GM10266 (cell line): ENCODE data around the gene CHKA.

Source experiments
- DNase-seq: peaks from one replicate; pipeline ENCODE4 v3.0.0; 2012; ENCODE audit errors: extremely low spot score
- CTCF ChIP-seq: IDR thresholded peaks from 2 replicates; pipeline ENCODE4 v1.5.1; 2012; ENCODE audit warnings: mild to moderate bottlenecking, low read depth; ENCODE audit not compliant: control insufficient read depth, insufficient read depth; ENCODE audit errors: missing control alignments

Gene CHKA

GRCh38 chr11:68014947-68015447, 106.2 kb downstream of the CHKA start:
- no peak for TF ChIP-seq CTCF
- DNase-seq: no peak

- no peak for TF ChIP-seq CTCF
- DNase-seq: no peak
Observed at GRCh38 chr11:68014157-68014946, 106.8 kb downstream of the CHKA start.

- TF ChIP-seq CTCF: no peak
Observed at GRCh38 chr11:68013611-68014156, 107.5 kb downstream of the CHKA start.

GRCh38 chr11:68012843-68013610, 108.2 kb downstream of the CHKA start:
- no peak for TF ChIP-seq CTCF
- DNase-seq: no peak

More at GRCh38 chr11:68013611-68014156, 107.5 kb downstream of the CHKA start:
- no peak for DNase-seq

- no peak for TF ChIP-seq CTCF
- DNase-seq: no peak
Observed at GRCh38 chr11:68012044-68012842, 108.9 kb downstream of the CHKA start.

- DNase-seq: no peak
Observed at GRCh38 chr11:68011051-68011943, 109.9 kb downstream of the CHKA start.

More at GRCh38 chr11:68011051-68011943, 109.9 kb downstream of the CHKA start:
- no peak for TF ChIP-seq CTCF
